Measurements from ENCODE around the gene AP3S2.
"Not testable (repeated sequence)": the region's sequence is repeated elsewhere in the genome, so short reads cannot be mapped to it uniquely, and the experiment has no call there.

The AP3S2 gene

DNA sequence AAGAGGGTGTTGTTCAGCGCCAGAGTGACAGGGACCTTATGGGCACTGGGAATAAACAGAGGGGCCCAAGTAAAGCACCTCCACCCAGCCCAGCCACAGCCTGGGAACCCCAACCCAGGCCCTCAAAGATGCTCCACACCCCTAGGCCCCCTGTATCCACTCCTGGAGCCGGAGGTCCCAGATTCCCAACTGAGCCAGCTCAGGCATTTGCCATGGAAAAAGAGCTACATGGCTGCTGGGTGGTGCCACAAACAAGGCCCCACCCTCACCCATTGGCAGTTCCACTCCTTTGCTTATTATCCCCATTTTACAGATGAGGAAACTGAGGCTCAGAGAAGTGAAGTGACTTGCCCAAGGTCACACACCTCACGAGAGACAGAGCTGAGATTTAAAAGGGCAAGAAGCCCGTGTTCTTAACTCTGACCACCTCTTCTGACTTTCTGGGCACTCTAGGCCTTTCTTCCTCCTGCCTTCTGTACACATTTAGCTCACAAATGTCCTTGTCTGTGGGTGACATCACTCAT is 96.1 kb downstream of the AP3S2 start:
- no peak for DNase-seq

DNA sequence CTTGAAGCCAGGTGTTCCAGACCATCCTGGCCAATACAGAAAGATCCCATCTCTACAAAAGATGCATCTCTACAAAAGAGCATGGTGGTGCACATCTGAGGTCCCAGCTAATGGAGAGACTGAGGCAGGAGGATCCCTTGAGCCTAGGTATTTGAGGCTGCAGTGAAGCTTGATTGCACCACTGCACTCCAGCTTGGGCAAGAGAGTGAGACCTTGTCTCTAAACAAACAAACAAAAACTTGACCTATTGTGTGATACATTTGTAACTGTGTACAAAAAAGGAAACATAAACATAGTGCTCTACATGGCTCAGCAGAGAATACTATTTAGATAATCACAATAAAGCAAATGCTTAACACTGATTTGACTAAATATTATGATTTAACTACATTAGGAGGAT is 97.8 kb downstream of the AP3S2 start:
- DNase-seq, result no peak

GRCh38 chr15:89794627-89795241 is 99.1 kb downstream of the AP3S2 start:
- no peak for DNase-seq

DNA sequence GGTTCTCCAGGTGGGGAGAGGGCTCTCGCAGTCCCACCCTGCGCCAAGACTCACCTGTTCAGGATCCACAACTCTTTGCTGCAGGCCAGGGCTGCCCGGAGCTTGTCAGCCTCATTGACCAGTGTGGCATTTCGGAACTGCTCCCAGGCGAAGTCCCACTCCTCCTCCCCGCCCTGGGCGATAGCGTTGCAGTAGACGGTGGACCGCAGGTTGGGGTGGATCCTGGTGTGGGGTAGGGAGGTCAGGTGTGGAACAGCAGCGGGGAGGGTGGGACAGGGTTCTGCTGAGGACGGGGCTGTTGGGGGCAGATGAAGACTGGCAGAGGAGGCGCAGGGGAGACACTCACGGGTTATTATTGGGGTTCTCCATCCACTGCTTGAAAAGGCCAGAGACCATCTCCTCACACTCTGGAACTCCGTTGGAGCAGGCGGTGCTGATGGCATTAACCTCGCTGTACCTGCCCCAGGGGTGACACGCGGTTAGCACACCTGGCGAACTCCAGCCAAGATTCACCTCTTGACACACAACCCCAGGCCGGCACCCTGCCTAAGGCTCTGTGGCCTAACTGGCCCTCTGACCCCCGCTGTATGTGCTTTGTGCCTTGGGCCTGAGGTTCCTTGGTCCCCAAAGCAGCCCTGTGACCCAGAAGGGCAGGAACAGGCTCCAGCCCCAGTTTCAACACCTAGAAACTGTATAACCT is 101.5 kb downstream of the AP3S2 start:
- no peak for DNase-seq

GRCh38 chr15:89790661-89791060 is 103.1 kb downstream of the AP3S2 start:
- no peak for DNase-seq

- DNase-seq, result no peak
Measured at GRCh38 chr15:89790206-89790605, 103.6 kb downstream of the AP3S2 start.

GRCh38 chr15:89788585-89788984 is 105.2 kb downstream of the AP3S2 start:
- not testable (repeated sequence) for DNase-seq

GRCh38 chr15:89787944-89788343 is 105.8 kb downstream of the AP3S2 start:
- no peak for DNase-seq

- no peak for DNase-seq
Measured at GRCh38 chr15:89785774-89786140, 108.0 kb downstream of the AP3S2 start.

GRCh38 chr15:89785064-89785773 is 108.6 kb downstream of the AP3S2 start:
- DNase-seq, result no peak

- no peak for DNase-seq
Measured at GRCh38 chr15:89784686-89784960, 109.2 kb downstream of the AP3S2 start.

GRCh38 chr15:89783861-89784685 is 109.7 kb downstream of the AP3S2 start:
- DNase-seq, result no peak

DNA sequence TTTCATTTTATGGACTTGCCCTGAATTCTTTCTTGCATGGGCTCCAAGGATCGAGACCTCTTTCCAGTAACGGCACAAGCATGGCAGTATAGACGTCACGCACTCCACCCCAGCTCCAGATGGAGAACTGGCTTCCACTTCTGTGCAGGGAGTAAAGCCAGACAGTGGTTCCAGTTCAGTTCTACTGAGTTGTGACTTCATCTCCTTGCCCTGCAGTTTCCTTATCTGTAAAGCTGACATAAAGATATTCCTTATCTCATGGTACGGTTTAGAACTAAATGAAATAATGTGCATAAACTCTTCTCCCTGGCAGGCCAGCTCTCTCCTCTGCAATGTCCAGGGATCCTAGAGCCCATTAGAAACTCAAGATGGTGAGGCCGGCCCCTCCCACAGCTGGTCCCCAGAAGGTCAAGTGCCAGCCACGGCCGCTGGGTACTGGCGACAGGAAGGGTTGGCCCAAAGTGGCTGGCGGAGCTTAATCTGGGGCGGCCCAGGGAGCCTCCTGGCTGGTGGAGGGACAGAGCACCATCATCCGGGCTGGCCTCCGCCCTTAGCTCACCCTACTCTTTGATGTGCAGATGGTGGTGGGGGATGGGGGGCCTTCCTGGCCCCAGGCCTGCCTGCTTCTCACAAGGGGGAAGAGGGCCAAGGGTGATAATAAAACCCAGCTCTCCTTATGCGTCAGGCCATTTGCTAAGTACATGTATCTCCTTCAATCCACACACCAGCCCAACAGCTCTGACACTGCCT is 110.5 kb downstream of the AP3S2 start:
- DNase-seq, result no peak

DNA sequence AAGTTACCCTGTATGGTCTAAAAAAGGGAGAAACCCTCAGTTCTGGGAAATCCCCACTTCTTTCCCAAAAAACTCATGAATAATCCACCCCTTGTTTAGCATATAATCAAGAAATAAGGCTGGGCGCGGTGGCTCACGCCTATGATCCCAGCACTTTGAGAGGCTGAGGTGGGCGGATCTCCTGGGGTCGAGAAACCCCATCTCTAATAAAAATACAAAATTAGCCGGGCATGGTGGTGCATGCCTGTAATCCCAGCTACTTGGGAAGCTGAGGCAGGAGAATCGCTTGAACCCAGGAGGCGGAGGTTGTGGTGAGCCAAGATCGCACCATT is 111.2 kb downstream of the AP3S2 start:
- not testable (repeated sequence) for DNase-seq

- no peak for DNase-seq
Measured at GRCh38 chr15:89781891-89782618, 111.7 kb downstream of the AP3S2 start.

GRCh38 chr15:89781055-89781454 is 112.7 kb downstream of the AP3S2 start:
- no peak for DNase-seq

- no peak for DNase-seq
Measured at GRCh38 chr15:89780601-89781000, 113.2 kb downstream of the AP3S2 start.

Data from stimulated activated naive CD4-positive, alpha-beta T cell treated with Interleukin-2 at 50 U/mL for 16 hours (primary cell).